ENCODE results near the gene ERCC6L. TPM values are rescaled to one million over a fixed set of nuclear protein-coding genes. Genes with fewer than 3 reads are reported as not detected.

Gene ERCC6L
- polyA plus RNA-seq, 3 donors = 0.04 to 0.24 (median 0.05) TPM

GRCh38 chrX:72203421-72203820 is 35.4 kb downstream of the ERCC6L start:
- no CpG with 5 or more reads among the region's 6 CpGs for WGBS (ENCODE audit: insufficient coverage)
- TF ChIP-seq CTCF (IDR thresholded peaks at IDR 0.05) = no peak
- Mint-ChIP-seq H3K4me3 (no peak overlapping the region), H3K36me3 (peaks cover 27 to 37% of the 10 kb centered on the region in 2 donors), H3K4me1 (no peaks in the 10 kb centered on the region), H3K27ac (no peak overlapping the region), H3K27me3 (ENCODE audit: low read depth in 3 of 3) (peaks cover 0 to 16% (median 0%) of the 10 kb centered on the region in 3 donors), H3K9me3 (no peaks in the 10 kb centered on the region)
- Histone ChIP-seq H3K4me2 (replicated peaks; ENCODE audit: extremely low read depth, low read length, poor library complexity, severe bottlenecking) (no peak overlapping the region), H3K4me3 (replicated peaks in 1 of 3; ENCODE audit: low read depth in 2 of 3, low read length in 3 of 3) (no peak overlapping the region), H2AFZ (ENCODE audit: insufficient read depth, low read depth, low read length, poor library complexity, severe bottlenecking) (no peak overlapping the region), H3K9ac (ENCODE audit: insufficient read depth, low read length, poor library complexity, severe bottlenecking) (no peak overlapping the region), H3K27ac (ENCODE audit: low read depth in 1 of 2, low read length in 2 of 2) (no peak overlapping the region), H3K27me3 (ENCODE audit: control insufficient read depth in 2 of 2, insufficient read depth in 2 of 2, low read length in 2 of 2) (peaks cover 0 to 3% of the 10 kb centered on the region in 2 donors), H3K9me3 (replicated peaks in 1 of 2; ENCODE audit: control insufficient read depth in 1 of 2, insufficient read depth in 1 of 2, low read length in 2 of 2) (no peaks in the 10 kb centered on the region), H4K20me1 (ENCODE audit: insufficient read depth, low read length) (no peaks in the 10 kb centered on the region), H3K4me1 (ENCODE audit: control insufficient read depth in 1 of 2, insufficient read depth in 2 of 2, low read length in 2 of 2) (no peaks in the 10 kb centered on the region), H3K36me3 (replicated peaks in 1 of 2; ENCODE audit: control insufficient read depth in 1 of 2, insufficient read depth in 2 of 2, low read length in 2 of 2) (peaks cover 12 to 84% of the 10 kb centered on the region in 2 donors), H3K79me2 (ENCODE audit: insufficient read depth, low read length) (no peaks in the 10 kb centered on the region)
- intact Hi-C loops (cut with micrococcal nuclease) = no loop called here
- DNase-seq = no peak

GRCh38 chrX:72202792-72203401 is 35.9 kb downstream of the ERCC6L start:
- Histone ChIP-seq H3K79me2 (ENCODE audit: insufficient read depth, low read length) (no peaks in the 10 kb centered on the region), H3K4me2 (replicated peaks; ENCODE audit: extremely low read depth, low read length, poor library complexity, severe bottlenecking) (no peak overlapping the region), H3K27ac (ENCODE audit: low read depth in 1 of 2, low read length in 2 of 2) (no peak overlapping the region), H3K27me3 (ENCODE audit: control insufficient read depth in 2 of 2, insufficient read depth in 2 of 2, low read length in 2 of 2) (peaks cover 0 to 3% of the 10 kb centered on the region in 2 donors), H3K9ac (ENCODE audit: insufficient read depth, low read length, poor library complexity, severe bottlenecking) (no peak overlapping the region), H4K20me1 (ENCODE audit: insufficient read depth, low read length) (no peaks in the 10 kb centered on the region), H3K9me3 (replicated peaks in 1 of 2; ENCODE audit: control insufficient read depth in 1 of 2, insufficient read depth in 1 of 2, low read length in 2 of 2) (no peaks in the 10 kb centered on the region), H3K36me3 (replicated peaks in 1 of 2; ENCODE audit: control insufficient read depth in 1 of 2, insufficient read depth in 2 of 2, low read length in 2 of 2) (peaks cover 12 to 84% of the 10 kb centered on the region in 2 donors), H2AFZ (ENCODE audit: insufficient read depth, low read depth, low read length, poor library complexity, severe bottlenecking) (no peak overlapping the region), H3K4me1 (ENCODE audit: control insufficient read depth in 1 of 2, insufficient read depth in 2 of 2, low read length in 2 of 2) (no peaks in the 10 kb centered on the region), H3K4me3 (replicated peaks in 1 of 3; ENCODE audit: low read depth in 2 of 3, low read length in 3 of 3) (no peak overlapping the region)
- Mint-ChIP-seq H3K4me3 (no peak overlapping the region), H3K9me3 (no peaks in the 10 kb centered on the region), H3K36me3 (peaks cover 28 to 35% of the 10 kb centered on the region in 2 donors), H3K4me1 (no peaks in the 10 kb centered on the region), H3K27me3 (ENCODE audit: low read depth in 3 of 3) (peaks cover 0 to 18% (median 0%) of the 10 kb centered on the region in 3 donors), H3K27ac (no peak overlapping the region)
- intact Hi-C loops (cut with micrococcal nuclease) = no loop called here
- no peak for TF ChIP-seq CTCF (IDR thresholded peaks at IDR 0.05)
- no peak for DNase-seq
- no CpG with 5 or more reads among the region's 4 CpGs for WGBS (ENCODE audit: insufficient coverage)

Data from CD14-positive monocyte (primary cell).